ENCODE measurements around the gene CDYL.
"Not testable (repeated sequence)": the region's sequence is repeated elsewhere in the genome, so short reads cannot be mapped to it uniquely, and the experiment has no call there.

The CDYL gene

GRCh38 chr6:4853782-4854511 is 77.7 kb downstream of the CDYL start:
- Histone ChIP-seq H3K9ac (ENCODE audit: low read length) (no peak overlapping the region), H3K36me3 (ENCODE audit: control insufficient read depth, insufficient read depth, low read length) (no peaks in the 10 kb centered on the region), H3K4me3 (ENCODE audit: low read length) (no peak overlapping the region), H3K27ac (ENCODE audit: low read depth, low read length) (no peak overlapping the region), H3K4me1 (ENCODE audit: control insufficient read depth, insufficient read depth, low read length) (peaks cover 2% of the 10 kb centered on the region), H3K27me3 (ENCODE audit: control insufficient read depth, insufficient read depth, low read length) (no peaks in the 10 kb centered on the region)

- Histone ChIP-seq H3K9ac (ENCODE audit: low read length) (no peak overlapping the region), H3K4me3 (ENCODE audit: low read length) (no peak overlapping the region), H3K4me1 (ENCODE audit: control insufficient read depth, insufficient read depth, low read length) (peaks cover 2% of the 10 kb centered on the region), H3K36me3 (ENCODE audit: control insufficient read depth, insufficient read depth, low read length) (no peaks in the 10 kb centered on the region), H3K27me3 (ENCODE audit: control insufficient read depth, insufficient read depth, low read length) (no peaks in the 10 kb centered on the region), H3K27ac (ENCODE audit: low read depth, low read length) (no peak overlapping the region)
Observed at GRCh38 chr6:4856785-4857184, 80.6 kb downstream of the CDYL start.

GRCh38 chr6:4858194-4859015 is 82.2 kb downstream of the CDYL start:
- no peaks in the 10 kb centered on the region for H3K36me3 ChIP-seq (ENCODE audit: control insufficient read depth, insufficient read depth, low read length)
- peaks cover 2% of the 10 kb centered on the region for H3K4me1 ChIP-seq (ENCODE audit: control insufficient read depth, insufficient read depth, low read length)
- H3K27me3 ChIP-seq (ENCODE audit: control insufficient read depth, insufficient read depth, low read length) = no peaks in the 10 kb centered on the region
- no peak overlapping the region for H3K4me3 ChIP-seq (ENCODE audit: low read length)
- no peak overlapping the region for H3K9ac ChIP-seq (ENCODE audit: low read length)
- H3K27ac ChIP-seq (ENCODE audit: low read depth, low read length) = no peak overlapping the region

- Histone ChIP-seq H3K9ac (ENCODE audit: low read length) (no peak overlapping the region), H3K27ac (ENCODE audit: low read depth, low read length) (no peak overlapping the region), H3K27me3 (ENCODE audit: control insufficient read depth, insufficient read depth, low read length) (no peaks in the 10 kb centered on the region), H3K36me3 (ENCODE audit: control insufficient read depth, insufficient read depth, low read length) (no peaks in the 10 kb centered on the region), H3K4me3 (ENCODE audit: low read length) (no peak overlapping the region), H3K4me1 (ENCODE audit: control insufficient read depth, insufficient read depth, low read length) (peaks cover 2% of the 10 kb centered on the region)
Observed at GRCh38 chr6:4860387-4860786, 84.2 kb downstream of the CDYL start.

- H3K4me1 ChIP-seq (ENCODE audit: control insufficient read depth, insufficient read depth, low read length) = peaks cover 2% of the 10 kb centered on the region
- H3K4me3 ChIP-seq (ENCODE audit: low read length) = no peak overlapping the region
- no peak overlapping the region for H3K27ac ChIP-seq (ENCODE audit: low read depth, low read length)
- H3K9ac ChIP-seq (ENCODE audit: low read length) = no peak overlapping the region
- no peaks in the 10 kb centered on the region for H3K36me3 ChIP-seq (ENCODE audit: control insufficient read depth, insufficient read depth, low read length)
- no peaks in the 10 kb centered on the region for H3K27me3 ChIP-seq (ENCODE audit: control insufficient read depth, insufficient read depth, low read length)
Observed at GRCh38 chr6:4861564-4861963, 85.4 kb downstream of the CDYL start.

GRCh38 chr6:4864519-4864918 is 88.3 kb downstream of the CDYL start:
- Histone ChIP-seq H3K27ac (ENCODE audit: low read depth, low read length) (no peak overlapping the region), H3K9ac (ENCODE audit: low read length) (no peak overlapping the region), H3K4me3 (ENCODE audit: low read length) (no peak overlapping the region), H3K36me3 (ENCODE audit: control insufficient read depth, insufficient read depth, low read length) (no peaks in the 10 kb centered on the region), H3K4me1 (ENCODE audit: control insufficient read depth, insufficient read depth, low read length) (no peaks in the 10 kb centered on the region), H3K27me3 (ENCODE audit: control insufficient read depth, insufficient read depth, low read length) (no peaks in the 10 kb centered on the region)

GRCh38 chr6:4865006-4865405 is 88.8 kb downstream of the CDYL start:
- H3K27ac ChIP-seq (ENCODE audit: low read depth, low read length); H3K4me1 ChIP-seq (ENCODE audit: control insufficient read depth, insufficient read depth, low read length); H3K9ac ChIP-seq (ENCODE audit: low read length); H3K27me3 ChIP-seq (ENCODE audit: control insufficient read depth, insufficient read depth, low read length); H3K4me3 ChIP-seq (ENCODE audit: low read length); H3K36me3 ChIP-seq (ENCODE audit: control insufficient read depth, insufficient read depth, low read length): not testable (repeated sequence)

- H3K4me1 ChIP-seq (ENCODE audit: control insufficient read depth, insufficient read depth, low read length) = peaks cover 6% of the 10 kb centered on the region
- no peak overlapping the region for H3K27ac ChIP-seq (ENCODE audit: low read depth, low read length)
- no peak overlapping the region for H3K4me3 ChIP-seq (ENCODE audit: low read length)
- H3K9ac ChIP-seq (ENCODE audit: low read length) = no peak overlapping the region
- H3K27me3 ChIP-seq (ENCODE audit: control insufficient read depth, insufficient read depth, low read length) = no peaks in the 10 kb centered on the region
- no peaks in the 10 kb centered on the region for H3K36me3 ChIP-seq (ENCODE audit: control insufficient read depth, insufficient read depth, low read length)
Observed at GRCh38 chr6:4870821-4871494, 94.8 kb downstream of the CDYL start.

GRCh38 chr6:4871825-4872224 is 95.6 kb downstream of the CDYL start:
- Histone ChIP-seq H3K27me3 (ENCODE audit: control insufficient read depth, insufficient read depth, low read length) (no peaks in the 10 kb centered on the region), H3K27ac (ENCODE audit: low read depth, low read length) (no peak overlapping the region)

GRCh38 chr6:4872841-4873240 is 96.6 kb downstream of the CDYL start:
- Histone ChIP-seq H3K4me1 (ENCODE audit: control insufficient read depth, insufficient read depth, low read length) (peaks cover 10% of the 10 kb centered on the region), H3K9ac (ENCODE audit: low read length) (no peak overlapping the region), H3K27me3 (ENCODE audit: control insufficient read depth, insufficient read depth, low read length) (no peaks in the 10 kb centered on the region), H3K4me3 (ENCODE audit: low read length) (no peak overlapping the region), H3K27ac (ENCODE audit: low read depth, low read length) (no peak overlapping the region), H3K36me3 (ENCODE audit: control insufficient read depth, insufficient read depth, low read length) (no peaks in the 10 kb centered on the region)

More at GRCh38 chr6:4871825-4872224, 95.6 kb downstream of the CDYL start:
- no peak overlapping the region for H3K4me3 ChIP-seq (ENCODE audit: low read length)
- peaks cover 10% of the 10 kb centered on the region for H3K4me1 ChIP-seq (ENCODE audit: control insufficient read depth, insufficient read depth, low read length)
- H3K9ac ChIP-seq (ENCODE audit: low read length) = no peak overlapping the region
- no peaks in the 10 kb centered on the region for H3K36me3 ChIP-seq (ENCODE audit: control insufficient read depth, insufficient read depth, low read length)

- no peaks in the 10 kb centered on the region for H3K36me3 ChIP-seq (ENCODE audit: control insufficient read depth, insufficient read depth, low read length)
- no peak overlapping the region for H3K4me3 ChIP-seq (ENCODE audit: low read length)
- no peak overlapping the region for H3K9ac ChIP-seq (ENCODE audit: low read length)
- H3K4me1 ChIP-seq (ENCODE audit: control insufficient read depth, insufficient read depth, low read length) = peaks cover 10% of the 10 kb centered on the region
- H3K27ac ChIP-seq (ENCODE audit: low read depth, low read length) = no peak overlapping the region
- H3K27me3 ChIP-seq (ENCODE audit: control insufficient read depth, insufficient read depth, low read length) = no peaks in the 10 kb centered on the region
Observed at GRCh38 chr6:4873928-4874327, 97.7 kb downstream of the CDYL start.

- Histone ChIP-seq H3K27ac (ENCODE audit: low read depth, low read length) (no peak overlapping the region), H3K27me3 (ENCODE audit: control insufficient read depth, insufficient read depth, low read length) (no peaks in the 10 kb centered on the region), H3K4me1 (ENCODE audit: control insufficient read depth, insufficient read depth, low read length) (peaks cover 4% of the 10 kb centered on the region), H3K9ac (ENCODE audit: low read length) (no peak overlapping the region), H3K4me3 (ENCODE audit: low read length) (no peak overlapping the region), H3K36me3 (ENCODE audit: control insufficient read depth, insufficient read depth, low read length) (no peaks in the 10 kb centered on the region)
Observed at GRCh38 chr6:4879741-4880275, 103.6 kb downstream of the CDYL start.
